ENCODE data around the gene DEF6. TPM values are rescaled to one million over a fixed set of nuclear protein-coding genes. Genes with fewer than 3 reads are reported as not detected.
A peak's percentile ranks its signal among the peaks of the same experiment; 100 is the strongest.

Gene DEF6
- total and polyA plus RNA-seq, 2 of the 13 experiments (the other 11 are each of a cell fraction or from before 2014, with no cell fraction given): 5.2 to 10.0 TPM

DNA sequence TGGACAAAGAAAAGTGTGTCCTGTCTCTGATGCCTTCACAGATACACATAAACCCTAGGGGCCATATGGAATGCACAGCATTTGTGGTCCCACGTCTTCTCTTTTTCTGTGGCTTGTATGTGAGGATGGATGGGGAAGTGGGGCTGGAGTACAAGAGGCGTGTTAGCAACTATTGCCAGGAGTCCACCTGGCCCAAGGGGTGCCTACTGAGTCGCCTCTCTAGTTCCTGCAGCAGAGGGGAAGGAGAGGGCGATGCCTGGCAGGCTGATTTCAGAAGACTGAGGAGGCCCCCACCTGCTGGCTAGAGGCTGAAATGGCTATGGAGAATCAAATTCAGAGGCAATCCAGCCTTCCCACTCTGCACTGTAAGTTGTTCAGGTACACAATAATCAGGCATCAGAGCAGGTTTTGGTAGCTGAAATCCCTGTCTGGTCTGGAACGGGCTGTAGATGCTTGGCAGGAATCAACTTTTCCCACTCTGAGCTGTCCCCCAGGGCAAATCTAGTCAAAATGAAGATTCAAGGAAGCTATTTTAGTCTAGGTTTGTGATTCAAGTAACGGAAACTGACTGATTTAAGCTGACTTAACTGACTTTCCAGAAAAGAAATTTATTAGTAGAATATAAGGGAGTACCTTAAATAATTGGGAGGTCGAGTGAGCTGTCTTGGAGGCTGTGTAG, 29.9 kb downstream of the DEF6 start:
- FAIRE-seq (peak; percentile 88), ATAC-seq (peak; percentile 91), DNase-seq (ENCODE audit: low spot score) (peak; percentile 71)
- CTCF ChIA-PET (ENCODE audit: low intra/inter-chr PET ratio, low total read pairs): interaction anchor here (1.5 to 4.4 kb wide), 2 partner anchors 30 to 33 kb away, joined by 18 to 35 read pairs; partner anchors contain the start of gene DEF6
- no peaks in the 10 kb centered on the region for H3K36me3 ChIP-seq (replicated peaks in 1 of 2; ENCODE audit: control insufficient read depth in 1 of 2, insufficient read depth in 2 of 2, low read length in 2 of 2)
- intact Hi-C loops (cut with micrococcal nuclease; ENCODE audit: unreplicated experiment) (loop anchor here (1.0 kb wide), 1 partner anchor 30 kb away; the partner anchor contains the start of gene DEF6), in situ Hi-C loops (cut with HindIII; ENCODE audit: extremely low pct_ligation_motif_present, low pct_unique_long_range_greater_than_20kb) (no loop called here)
- H4K20me1 ChIP-seq (ENCODE audit: insufficient read depth, low read length): no peaks in the 10 kb centered on the region
- POLR2A ChIA-PET: interaction anchor here (1.1 to 1.4 kb wide), 6 partner anchors 8 to 108 kb away, joined by 3 to 9 read pairs (median 4); partner anchors contain the start of gene PPARD
- H3K4me3 ChIP-seq (replicated peaks in 1 of 3; ENCODE audit: insufficient read depth in 1 of 3, low read depth in 2 of 3, low read length in 3 of 3): no peak overlapping the region
- 0 out of 2 replicates have a peak overlapping the region, but pooled peaks have one; percentile 25 for H3K9ac ChIP-seq (ENCODE audit: insufficient read depth, low read depth, low read length)
- peak overlapping the region; percentile 65 for H3K4me2 ChIP-seq (ENCODE audit: low read depth, low read length)
- no TSS peak for BruUV-seq (replicated peaks)
- H3K9me3 ChIP-seq (ENCODE audit: low read length): no peaks in the 10 kb centered on the region
- H3K27ac ChIP-seq (ENCODE audit: extremely low read length, insufficient read depth, low read length): no peak overlapping the region
- H3K27me3 ChIP-seq (ENCODE audit: control insufficient read depth in 1 of 2, insufficient read depth in 2 of 2, low read length in 2 of 2): no peaks in the 10 kb centered on the region
- H3K79me2 ChIP-seq (ENCODE audit: insufficient read depth, low read length): no peaks in the 10 kb centered on the region
- H3K4me1 ChIP-seq (ENCODE audit: insufficient read depth, low read length): peaks cover 45% of the 10 kb centered on the region
- 21% methylated on average over 7 of the region's 7 CpGs for WGBS (ENCODE audit: low lambda C conversion rate)
- H2AFZ ChIP-seq (ENCODE audit: low read length): peak overlapping the region; percentile 29
- TF ChIP-seq, protein P1, sequence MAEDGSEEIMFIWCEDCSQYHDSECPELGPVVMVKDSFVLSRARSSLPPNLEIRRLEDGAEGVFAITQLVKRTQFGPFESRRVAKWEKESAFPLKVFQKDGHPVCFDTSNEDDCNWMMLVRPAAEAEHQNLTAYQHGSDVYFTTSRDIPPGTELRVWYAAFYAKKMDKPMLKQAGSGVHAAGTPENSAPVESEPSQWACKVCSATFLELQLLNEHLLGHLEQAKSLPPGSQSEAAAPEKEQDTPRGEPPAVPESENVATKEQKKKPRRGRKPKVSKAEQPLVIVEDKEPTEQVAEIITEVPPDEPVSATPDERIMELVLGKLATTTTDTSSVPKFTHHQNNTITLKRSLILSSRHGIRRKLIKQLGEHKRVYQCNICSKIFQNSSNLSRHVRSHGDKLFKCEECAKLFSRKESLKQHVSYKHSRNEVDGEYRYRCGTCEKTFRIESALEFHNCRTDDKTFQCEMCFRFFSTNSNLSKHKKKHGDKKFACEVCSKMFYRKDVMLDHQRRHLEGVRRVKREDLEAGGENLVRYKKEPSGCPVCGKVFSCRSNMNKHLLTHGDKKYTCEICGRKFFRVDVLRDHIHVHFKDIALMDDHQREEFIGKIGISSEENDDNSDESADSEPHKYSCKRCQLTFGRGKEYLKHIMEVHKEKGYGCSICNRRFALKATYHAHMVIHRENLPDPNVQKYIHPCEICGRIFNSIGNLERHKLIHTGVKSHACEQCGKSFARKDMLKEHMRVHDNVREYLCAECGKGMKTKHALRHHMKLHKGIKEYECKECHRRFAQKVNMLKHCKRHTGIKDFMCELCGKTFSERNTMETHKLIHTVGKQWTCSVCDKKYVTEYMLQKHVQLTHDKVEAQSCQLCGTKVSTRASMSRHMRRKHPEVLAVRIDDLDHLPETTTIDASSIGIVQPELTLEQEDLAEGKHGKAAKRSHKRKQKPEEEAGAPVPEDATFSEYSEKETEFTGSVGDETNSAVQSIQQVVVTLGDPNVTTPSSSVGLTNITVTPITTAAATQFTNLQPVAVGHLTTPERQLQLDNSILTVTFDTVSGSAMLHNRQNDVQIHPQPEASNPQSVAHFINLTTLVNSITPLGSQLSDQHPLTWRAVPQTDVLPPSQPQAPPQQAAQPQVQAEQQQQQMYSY (CRISPR knock-in tag; IDR thresholded peaks at IDR 0.05): no peak
- TF ChIP-seq, protein P2, sequence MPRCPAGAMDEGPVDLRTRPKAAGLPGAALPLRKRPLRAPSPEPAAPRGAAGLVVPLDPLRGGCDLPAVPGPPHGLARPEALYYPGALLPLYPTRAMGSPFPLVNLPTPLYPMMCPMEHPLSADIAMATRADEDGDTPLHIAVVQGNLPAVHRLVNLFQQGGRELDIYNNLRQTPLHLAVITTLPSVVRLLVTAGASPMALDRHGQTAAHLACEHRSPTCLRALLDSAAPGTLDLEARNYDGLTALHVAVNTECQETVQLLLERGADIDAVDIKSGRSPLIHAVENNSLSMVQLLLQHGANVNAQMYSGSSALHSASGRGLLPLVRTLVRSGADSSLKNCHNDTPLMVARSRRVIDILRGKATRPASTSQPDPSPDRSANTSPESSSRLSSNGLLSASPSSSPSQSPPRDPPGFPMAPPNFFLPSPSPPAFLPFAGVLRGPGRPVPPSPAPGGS (CRISPR knock-in tag; IDR thresholded peaks at IDR 0.05): 0 out of 2 replicates have a peak, but pooled peaks have one; percentile 15
- TF ChIP-seq, protein P3, sequence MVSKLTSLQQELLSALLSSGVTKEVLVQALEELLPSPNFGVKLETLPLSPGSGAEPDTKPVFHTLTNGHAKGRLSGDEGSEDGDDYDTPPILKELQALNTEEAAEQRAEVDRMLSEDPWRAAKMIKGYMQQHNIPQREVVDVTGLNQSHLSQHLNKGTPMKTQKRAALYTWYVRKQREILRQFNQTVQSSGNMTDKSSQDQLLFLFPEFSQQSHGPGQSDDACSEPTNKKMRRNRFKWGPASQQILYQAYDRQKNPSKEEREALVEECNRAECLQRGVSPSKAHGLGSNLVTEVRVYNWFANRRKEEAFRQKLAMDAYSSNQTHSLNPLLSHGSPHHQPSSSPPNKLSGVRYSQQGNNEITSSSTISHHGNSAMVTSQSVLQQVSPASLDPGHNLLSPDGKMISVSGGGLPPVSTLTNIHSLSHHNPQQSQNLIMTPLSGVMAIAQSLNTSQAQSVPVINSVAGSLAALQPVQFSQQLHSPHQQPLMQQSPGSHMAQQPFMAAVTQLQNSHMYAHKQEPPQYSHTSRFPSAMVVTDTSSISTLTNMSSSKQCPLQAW (CRISPR knock-in tag; IDR thresholded peaks at IDR 0.05): 0 out of 2 replicates have a peak, but pooled peaks have one; percentile 45
- peak; percentile 73 for TF ChIP-seq XRCC5 (optimal IDR thresholded peaks at IDR 0.05; ENCODE audit: low read length)
- peak; percentile 19; the same call in 1 of the 2 replicates for TF ChIP-seq KAT8 (CRISPR knock-in tag; IDR thresholded peaks at IDR 0.05)
- TF ChIP-seq, protein P4, sequence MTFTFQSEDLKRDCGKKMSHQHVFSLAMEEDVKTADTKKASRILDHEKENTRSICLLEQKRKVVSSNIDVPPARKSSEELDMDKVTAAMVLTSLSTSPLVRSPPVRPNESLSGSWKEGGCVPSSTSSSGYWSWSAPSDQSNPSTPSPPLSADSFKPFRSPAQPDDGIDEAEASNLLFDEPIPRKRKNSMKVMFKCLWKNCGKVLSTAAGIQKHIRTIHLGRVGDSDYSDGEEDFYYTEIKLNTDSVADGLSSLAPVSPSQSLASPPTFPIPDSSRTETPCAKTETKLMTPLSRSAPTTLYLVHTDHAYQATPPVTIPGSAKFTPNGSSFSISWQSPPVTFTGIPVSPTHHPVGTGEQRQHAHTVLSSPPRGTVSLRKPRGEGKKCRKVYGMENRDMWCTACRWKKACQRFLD (CRISPR knock-in tag; IDR thresholded peaks at IDR 0.05; ENCODE audit: borderline replicate concordance): peak; percentile 72; the same call in 1 of the 2 replicates
- no peak for TF ChIP-seq CBX1 (IDR thresholded peaks at IDR 0.05; ENCODE audit: low read depth)
- TF ChIP-seq ZNF674 (CRISPR knock-in tag; IDR thresholded peaks at IDR 0.05; ENCODE audit: low read depth): no peak
- TF ChIP-seq TEAD3 (CRISPR knock-in tag; optimal IDR thresholded peaks at IDR 0.05; ENCODE audit: borderline replicate concordance): peak; percentile 25
- no peak for TF ChIP-seq NBN (conservative IDR thresholded peaks at IDR 0.05)
- 0 out of 2 replicates have a peak, but pooled peaks have one; percentile 4 for TF ChIP-seq SOX5 (CRISPR knock-in tag; IDR thresholded peaks at IDR 0.05; ENCODE audit: borderline replicate concordance)
- 0 out of 2 replicates have a peak, but pooled peaks have one; percentile 10 for TF ChIP-seq ELF3 (CRISPR knock-in tag; IDR thresholded peaks at IDR 0.05)
- peak; percentile 34; the same call in 1 of the 2 replicates for TF ChIP-seq MXD4 (CRISPR knock-in tag; IDR thresholded peaks at IDR 0.05)
- TF ChIP-seq HMGA1 (CRISPR knock-in tag; conservative IDR thresholded peaks at IDR 0.05): no peak
- no peak for TF ChIP-seq EP300 (IDR thresholded peaks at IDR 0.05; ENCODE audit: low read depth in 2 of 2, low read length in 2 of 2)
- TF ChIP-seq EP300 (CRISPR knock-in tag; IDR thresholded peaks at IDR 0.05; ENCODE audit: borderline replicate concordance): no peak
- TF ChIP-seq CBFB (CRISPR knock-in tag; IDR thresholded peaks at IDR 0.05): no peak

Data from HepG2 (cell line).